Measurements from ENCODE around the gene BMX. TPM values are rescaled to one million over a fixed set of nuclear protein-coding genes. Genes with fewer than 3 reads are reported as not detected.

BMX gene
- total RNA-seq, 1 experiment from 2014 or later: not detected

DNA sequence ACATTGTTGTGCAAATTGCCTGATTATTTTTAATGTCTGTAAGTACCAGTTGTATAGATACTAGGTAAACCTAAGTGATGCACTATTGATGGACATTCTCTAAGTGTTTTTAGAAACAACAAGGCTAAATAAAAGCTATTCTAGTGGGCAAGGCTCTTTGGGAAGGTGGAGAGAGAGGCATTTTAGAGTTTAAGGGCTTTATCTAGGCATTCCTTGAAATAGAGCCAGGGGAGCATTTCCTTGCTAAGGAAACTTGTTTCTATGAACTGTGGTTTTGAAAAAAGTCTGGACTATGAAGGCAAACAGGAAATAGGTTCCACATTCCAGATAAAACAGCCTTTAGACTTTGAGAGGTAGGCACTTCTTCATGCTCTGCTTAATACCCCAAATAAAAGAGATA, 23.8 kb downstream of the BMX start:
- H2BK120ac ChIP-seq (ENCODE audit: low read depth, low read length, poor library complexity, severe bottlenecking): no peak overlapping the region
- no peaks in the 10 kb centered on the region for H4K20me1 ChIP-seq (ENCODE audit: control insufficient read depth, insufficient read depth, insufficient read length)
- no peak overlapping the region for H3K4me2 ChIP-seq (ENCODE audit: insufficient read depth, insufficient read length, low read length)
- no peak overlapping the region for H2AFZ ChIP-seq (ENCODE audit: low read length)
- Mint-ChIP-seq H3K9me3 (no peaks in the 10 kb centered on the region; a peak in 1 of 5 replicates), H3K27me3 (ENCODE audit: low read depth) (peaks cover 11% of the 10 kb centered on the region), H3K4me1 (no peaks in the 10 kb centered on the region), H3K4me3 (no peak overlapping the region), H3K36me3 (ENCODE audit: insufficient read depth in 1 of 3, low read depth in 3 of 3) (no peaks in the 10 kb centered on the region), H3K27ac (no peak overlapping the region)
- H3K23ac ChIP-seq (ENCODE audit: insufficient read length, low read depth, low read length): no peak overlapping the region
- TF ChIP-seq, protein P1, sequence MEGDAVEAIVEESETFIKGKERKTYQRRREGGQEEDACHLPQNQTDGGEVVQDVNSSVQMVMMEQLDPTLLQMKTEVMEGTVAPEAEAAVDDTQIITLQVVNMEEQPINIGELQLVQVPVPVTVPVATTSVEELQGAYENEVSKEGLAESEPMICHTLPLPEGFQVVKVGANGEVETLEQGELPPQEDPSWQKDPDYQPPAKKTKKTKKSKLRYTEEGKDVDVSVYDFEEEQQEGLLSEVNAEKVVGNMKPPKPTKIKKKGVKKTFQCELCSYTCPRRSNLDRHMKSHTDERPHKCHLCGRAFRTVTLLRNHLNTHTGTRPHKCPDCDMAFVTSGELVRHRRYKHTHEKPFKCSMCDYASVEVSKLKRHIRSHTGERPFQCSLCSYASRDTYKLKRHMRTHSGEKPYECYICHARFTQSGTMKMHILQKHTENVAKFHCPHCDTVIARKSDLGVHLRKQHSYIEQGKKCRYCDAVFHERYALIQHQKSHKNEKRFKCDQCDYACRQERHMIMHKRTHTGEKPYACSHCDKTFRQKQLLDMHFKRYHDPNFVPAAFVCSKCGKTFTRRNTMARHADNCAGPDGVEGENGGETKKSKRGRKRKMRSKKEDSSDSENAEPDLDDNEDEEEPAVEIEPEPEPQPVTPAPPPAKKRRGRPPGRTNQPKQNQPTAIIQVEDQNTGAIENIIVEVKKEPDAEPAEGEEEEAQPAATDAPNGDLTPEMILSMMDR (conservative IDR thresholded peaks at IDR 0.05): no peak
- H3K4ac ChIP-seq (ENCODE audit: low read depth, low read length): no peak overlapping the region
- no peak overlapping the region for H2BK15ac ChIP-seq (ENCODE audit: low read depth, low read length)
- no peak overlapping the region for H4K8ac ChIP-seq (replicated peaks; ENCODE audit: insufficient read length, low read depth, low read length)
- no peaks in the 10 kb centered on the region for H3K79me1 ChIP-seq (ENCODE audit: insufficient read depth, low read depth, low read length, poor library complexity, severe bottlenecking)
- H2BK12ac ChIP-seq (ENCODE audit: insufficient read length, low read depth, low read length): no peak overlapping the region
- no peaks in the 10 kb centered on the region for H3K9me3 ChIP-seq (ENCODE audit: control insufficient read depth, low read depth, low read length)
- H2AK5ac ChIP-seq (ENCODE audit: insufficient read length, low read length): no peak overlapping the region
- no peak overlapping the region for H3K18ac ChIP-seq (ENCODE audit: insufficient read length, low read depth, low read length)
- no peaks in the 10 kb centered on the region for H3K79me2 ChIP-seq (ENCODE audit: insufficient read depth, low read length)
- H2BK20ac ChIP-seq (ENCODE audit: low read depth, low read length, poor library complexity, severe bottlenecking): no peak overlapping the region
- no peaks in the 10 kb centered on the region for H3K4me1 ChIP-seq (ENCODE audit: insufficient read depth, low read length)
- H2BK5ac ChIP-seq (ENCODE audit: insufficient read length, low read length): no peak overlapping the region
- no peak overlapping the region for H4K5ac ChIP-seq (ENCODE audit: insufficient read length, low read depth, low read length)
- no peaks in the 10 kb centered on the region for H3K27me3 ChIP-seq (ENCODE audit: insufficient read depth, low read length)
- H3K27ac ChIP-seq (ENCODE audit: insufficient read length, low read depth, low read length): no peak overlapping the region
- no peak for DNase-seq
- no peak overlapping the region for H3K56ac ChIP-seq (ENCODE audit: insufficient read length, low read depth, low read length)
- H3T11ph ChIP-seq (ENCODE audit: low read length): no peak overlapping the region
- no peak overlapping the region for H4K91ac ChIP-seq (ENCODE audit: insufficient read length, low read depth, low read length)
- H3K23me2 ChIP-seq (ENCODE audit: insufficient read length, low read depth, low read length, poor library complexity, severe bottlenecking): no peaks in the 10 kb centered on the region
- no peak overlapping the region for H3K14ac ChIP-seq (ENCODE audit: insufficient read depth, low read length)
- no peak overlapping the region for H3K9ac ChIP-seq (ENCODE audit: extremely low read depth, insufficient read length, low read length)

All from H9 (cell line).